Gastrocnemius medialis (tissue), 4 donors: Measurements from ENCODE around the gene SPRING1. TPM values are rescaled to one million over a fixed set of nuclear protein-coding genes. Genes with fewer than 3 reads are reported as not detected.

Experiments used
- ATAC-seq, 2 donors: fragments of 150-250 bp; one replicate each; pipeline ENCODE4 v1.9.1; 2016
- DNase-seq, 2 donors: peaks; one replicate each; pipeline ENCODE4 v3.0.0-alpha.2; 2019
- H3K27ac ChIP-seq, 4 donors: fragments of 200-600 bp; sonication (generic); 1 replicate in 1 of 4; 2 replicates in 3 of 4; pipeline ENCODE4 v1.5.1; 2016 to 2018; ENCODE audit warnings: mild to moderate bottlenecking in 2 of 4, moderate library complexity in 1 of 4
- H3K27me3 ChIP-seq, 3 donors: fragments of 200-600 bp; sonication (generic) in 2 of 3; 1 replicate in 1 of 3; 2 replicates in 2 of 3; pipeline versions ENCODE4 v1.5.1 to v1.6.0; 2016 to 2019; ENCODE audit warnings: mild to moderate bottlenecking in 1 of 3, moderate library complexity in 1 of 3
- H3K36me3 ChIP-seq, 2 donors: fragments of 200-600 bp; sonication (generic) in 1 of 2; one replicate each; pipeline ENCODE4 v1.5.1; 2017 to 2018
- H3K4me1 ChIP-seq, 2 donors: fragments of 200-600 bp; sonication (generic) in 1 of 2; one replicate each; pipeline ENCODE4 v1.5.1; 2016 to 2017; ENCODE audit warnings: mild to moderate bottlenecking in 2 of 2
- H3K4me3 ChIP-seq, 4 donors: fragments of 200-600 bp; sonication (generic) in 3 of 4; 1 replicate in 1 of 4; 2 replicates in 3 of 4; pipeline ENCODE4 v1.5.1; 2016 to 2019; ENCODE audit warnings: mild to moderate bottlenecking in 2 of 4
- H3K9me3 ChIP-seq, 3 donors: fragments of 200-600 bp; sonication (generic) in 2 of 3; 1 replicate in 1 of 3; 2 replicates in 2 of 3; pipeline ENCODE4 v1.5.1; 2016 to 2019
- CTCF ChIP-seq, 5 experiments: fragments of 450-650 bp in 3 of 5; fragments of 200-600 bp in 2 of 5; sonication (generic) in 2 of 5; IDR thresholded peaks in 4 of 5; conservative IDR thresholded peaks in 1 of 5; 1 replicate in 4 of 5; 2 replicates in 1 of 5; pipeline ENCODE4 v1.5.1; 2016 to 2019; ENCODE audit warnings: antibody characterized with exemption in 5 of 5, mild to moderate bottlenecking in 3 of 5, moderate library complexity in 3 of 5
- POLR2A ChIP-seq, 2 donors: fragments of 450-650 bp; IDR thresholded peaks; one replicate each; pipeline ENCODE4 v1.6.1; 2017; ENCODE audit warnings: antibody characterized with exemption in 2 of 2, mild to moderate bottlenecking in 2 of 2, moderate library complexity in 2 of 2
- in situ Hi-C, 4 donors: fragments of 200-750 bp; cut with MboI; loops; one replicate each; pipeline versions ENCODE4 v1.15.0 to v1.8.0; 2017; ENCODE audit warnings: low sequenced_read_pairs in 4 of 4
- intact Hi-C: fragments of 100-400 bp; cut with DNase I; formaldehyde crosslinking; loops from one replicate; pipeline ENCODE4 v1.15.1; 2023; ENCODE audit warnings: low total_unique reads
- total RNA-seq, 4 donors: library from RNA; depleted of rRNA; stranded (reverse); fragments of >200 nt; gene quantifications; one replicate each; pipeline versions ENCODE4 v1.1.0 to v1.2.3, GENCODE V29; 2016

SPRING1 gene
- total RNA-seq, 4 donors from 2014 or later, result 3.5 to 11.0 (median 8.2) TPM

GRCh38 chr12:116766746-116767145, 28.9 kb upstream of the SPRING1 start:
- no peaks in the 10 kb centered on the region for H3K36me3 ChIP-seq
- H3K27ac ChIP-seq, result no peak overlapping the region

GRCh38 chr12:116766285-116766684, 28.4 kb upstream of the SPRING1 start:
- H3K36me3 ChIP-seq, result no peaks in the 10 kb centered on the region
- no peaks in the 10 kb centered on the region for H3K27me3 ChIP-seq

More at GRCh38 chr12:116766746-116767145, 28.9 kb upstream of the SPRING1 start:
- no peak for TF ChIP-seq POLR2A (IDR thresholded peaks at IDR 0.05)
- no peak for TF ChIP-seq CTCF (IDR thresholded peaks at IDR 0.05 in 4 of 5, conservative IDR thresholded peaks at IDR 0.05 in 1 of 5)
- no peaks in the 10 kb centered on the region for H3K4me1 ChIP-seq
- no peak for DNase-seq
- H3K27me3 ChIP-seq, result no peaks in the 10 kb centered on the region
- H3K4me3 ChIP-seq, result no peak overlapping the region
- in situ Hi-C loops (no loop called here), intact Hi-C loops (no loop called here)
- no peak for ATAC-seq
- no peaks in the 10 kb centered on the region for H3K9me3 ChIP-seq

GRCh38 chr12:116765271-116765670, 27.4 kb upstream of the SPRING1 start:
- intact Hi-C loops, result no loop called here
- in situ Hi-C loops, result no loop called here

More at GRCh38 chr12:116766285-116766684, 28.4 kb upstream of the SPRING1 start:
- DNase-seq, result no peak
- TF ChIP-seq CTCF (IDR thresholded peaks at IDR 0.05 in 4 of 5, conservative IDR thresholded peaks at IDR 0.05 in 1 of 5), result no peak
- no peak for TF ChIP-seq POLR2A (IDR thresholded peaks at IDR 0.05)
- intact Hi-C loops, result no loop called here
- H3K4me1 ChIP-seq, result no peaks in the 10 kb centered on the region
- no peak overlapping the region for H3K4me3 ChIP-seq
- in situ Hi-C loops, result no loop called here
- H3K9me3 ChIP-seq, result no peaks in the 10 kb centered on the region
- H3K27ac ChIP-seq, result no peak overlapping the region
- ATAC-seq, result no peak

GRCh38 chr12:116761499-116761898, 23.6 kb upstream of the SPRING1 start:
- H3K36me3 ChIP-seq, result no peaks in the 10 kb centered on the region
- TF ChIP-seq POLR2A (IDR thresholded peaks at IDR 0.05) (no peak), CTCF (IDR thresholded peaks at IDR 0.05 in 4 of 5, conservative IDR thresholded peaks at IDR 0.05 in 1 of 5) (no peak)
- intact Hi-C loops, result no loop called here
- no peak overlapping the region for H3K27ac ChIP-seq
- no peak overlapping the region for H3K4me3 ChIP-seq
- H3K9me3 ChIP-seq, result no peaks in the 10 kb centered on the region
- ATAC-seq (no peak), DNase-seq (no peak)
- in situ Hi-C loops, result no loop called here
- H3K4me1 ChIP-seq, result no peaks in the 10 kb centered on the region
- no peaks in the 10 kb centered on the region for H3K27me3 ChIP-seq

More at GRCh38 chr12:116765271-116765670, 27.4 kb upstream of the SPRING1 start:
- DNase-seq, result no peak
- ATAC-seq, result no peak
- Histone ChIP-seq H3K4me3 (no peak overlapping the region), H3K36me3 (no peaks in the 10 kb centered on the region), H3K27ac (no peak overlapping the region), H3K27me3 (no peaks in the 10 kb centered on the region), H3K9me3 (no peaks in the 10 kb centered on the region), H3K4me1 (no peaks in the 10 kb centered on the region)
- TF ChIP-seq POLR2A (IDR thresholded peaks at IDR 0.05), result no peak
- TF ChIP-seq CTCF (IDR thresholded peaks at IDR 0.05 in 4 of 5, conservative IDR thresholded peaks at IDR 0.05 in 1 of 5), result no peak

GRCh38 chr12:116760622-116761020, 22.8 kb upstream of the SPRING1 start:
- Histone ChIP-seq H3K4me1 (no peaks in the 10 kb centered on the region), H3K36me3 (no peaks in the 10 kb centered on the region), H3K27me3 (no peaks in the 10 kb centered on the region), H3K9me3 (no peaks in the 10 kb centered on the region), H3K4me3 (no peak overlapping the region), H3K27ac (no peak overlapping the region)
- DNase-seq (no peak), ATAC-seq (no peak)
- TF ChIP-seq POLR2A (IDR thresholded peaks at IDR 0.05), result no peak
- no peak for TF ChIP-seq CTCF (IDR thresholded peaks at IDR 0.05 in 4 of 5, conservative IDR thresholded peaks at IDR 0.05 in 1 of 5)
- in situ Hi-C loops, result no loop called here
- intact Hi-C loops, result no loop called here
